CD4-positive, alpha-beta T cell treated with Interleukin-10 for 1 hour (primary cell): Measurements from ENCODE around the gene ADGRA3.

Experiments used
- DNase-seq: peaks from one replicate; pipeline ENCODE4 v3.0.0-alpha.2; 2020

ADGRA3 gene

GRCh38 chr4:22510750-22511149 lies 5.1 kb downstream of the ADGRA3 start:
- no peak for DNase-seq

GRCh38 chr4:22508376-22508775 lies 7.5 kb downstream of the ADGRA3 start:
- no peak for DNase-seq

DNA sequence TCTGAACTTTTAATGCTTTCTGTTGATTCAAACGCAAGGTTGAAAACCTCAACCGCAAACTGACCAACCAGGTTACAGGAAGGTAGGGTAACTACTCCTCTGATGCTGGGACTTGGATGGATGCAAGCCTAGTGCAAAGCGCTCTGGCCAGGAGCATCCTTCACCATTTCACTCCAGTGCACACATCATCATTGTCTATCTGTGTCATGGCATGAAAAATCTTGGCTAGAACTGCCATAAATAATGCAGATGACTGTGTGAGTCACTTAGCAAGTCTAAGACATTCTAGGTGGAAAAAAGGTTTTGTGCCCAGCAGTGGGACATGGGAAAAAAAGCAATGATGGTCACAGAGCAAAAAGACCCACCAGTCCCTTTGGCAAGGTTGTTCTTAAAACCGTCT lies 10.9 kb downstream of the ADGRA3 start:
- no peak for DNase-seq

DNA sequence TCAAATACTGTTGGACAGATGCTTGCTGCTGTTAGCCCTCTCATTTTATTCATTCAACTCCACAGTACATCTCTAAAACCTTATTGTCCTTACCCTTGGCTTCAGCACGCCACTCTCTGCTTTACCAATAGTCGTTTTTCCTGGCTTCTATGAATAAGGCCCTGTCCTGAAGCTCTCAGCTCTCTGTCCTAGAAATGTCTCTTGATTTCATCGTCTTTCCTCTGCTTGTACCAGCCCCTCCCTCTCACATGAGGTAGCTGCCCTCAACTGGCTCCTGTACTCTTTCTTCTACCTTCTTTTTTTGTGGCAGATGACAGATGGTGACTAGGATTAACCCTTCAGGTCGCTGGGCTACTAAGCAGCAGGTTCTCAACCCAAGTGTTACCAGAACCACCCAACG lies 11.4 kb downstream of the ADGRA3 start:
- no peak for DNase-seq

GRCh38 chr4:22502895-22503814 lies 12.7 kb downstream of the ADGRA3 start:
- no peak for DNase-seq

- DNase-seq: no peak
Observed at GRCh38 chr4:22501715-22502095, 14.2 kb downstream of the ADGRA3 start.

GRCh38 chr4:22500831-22501714 lies 14.8 kb downstream of the ADGRA3 start:
- DNase-seq: no peak

DNA sequence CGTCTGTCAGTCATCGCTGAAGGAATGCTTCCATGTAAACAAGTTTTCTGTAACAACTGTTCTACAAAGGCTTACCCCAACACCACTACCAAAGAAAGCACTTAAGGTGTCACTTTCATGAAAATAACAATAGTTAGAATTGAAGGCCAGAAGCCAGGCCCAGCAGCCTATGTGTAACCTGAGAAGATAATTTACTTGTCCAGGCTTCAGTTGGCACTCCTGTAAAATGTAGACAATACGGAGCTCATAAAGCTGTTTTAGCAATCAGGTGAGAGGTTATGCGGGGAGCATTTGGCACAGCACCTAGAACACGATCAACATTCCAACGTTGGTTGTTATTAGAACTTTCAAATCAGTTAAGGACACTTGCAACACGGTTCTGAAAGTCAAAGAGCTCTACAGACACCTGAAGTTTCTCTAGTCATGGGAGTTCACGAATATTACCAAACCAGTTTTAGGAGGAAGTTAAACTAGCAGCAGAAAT lies 15.7 kb downstream of the ADGRA3 start:
- no peak for DNase-seq

GRCh38 chr4:22498866-22499265 lies 17.0 kb downstream of the ADGRA3 start:
- DNase-seq: no peak

- no peak for DNase-seq
Observed at GRCh38 chr4:22496165-22496813, 19.6 kb downstream of the ADGRA3 start.

- no peak for DNase-seq
Observed at GRCh38 chr4:22493523-22493922, 22.3 kb downstream of the ADGRA3 start.

DNA sequence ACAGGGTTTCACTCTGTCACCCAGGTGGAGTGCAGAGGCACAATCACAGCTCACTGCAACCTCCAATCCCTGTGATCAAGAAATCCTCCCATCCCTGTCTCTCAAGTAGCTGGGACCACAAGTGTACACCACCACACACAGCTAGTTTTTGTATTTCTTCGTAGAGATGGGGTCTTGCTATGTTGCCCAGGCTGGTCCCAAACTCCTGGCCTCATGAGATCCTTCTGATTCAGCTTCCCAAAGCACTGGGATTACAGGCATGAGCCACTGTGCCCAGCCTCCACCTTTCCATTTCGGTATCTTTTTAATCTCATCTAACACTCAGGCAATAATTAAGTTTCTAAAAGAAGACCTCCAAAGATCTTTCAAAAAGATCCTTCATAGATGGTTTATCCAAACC lies 22.9 kb downstream of the ADGRA3 start:
- no peak for DNase-seq

GRCh38 chr4:22491939-22492338 lies 23.9 kb downstream of the ADGRA3 start:
- DNase-seq: no peak

DNA sequence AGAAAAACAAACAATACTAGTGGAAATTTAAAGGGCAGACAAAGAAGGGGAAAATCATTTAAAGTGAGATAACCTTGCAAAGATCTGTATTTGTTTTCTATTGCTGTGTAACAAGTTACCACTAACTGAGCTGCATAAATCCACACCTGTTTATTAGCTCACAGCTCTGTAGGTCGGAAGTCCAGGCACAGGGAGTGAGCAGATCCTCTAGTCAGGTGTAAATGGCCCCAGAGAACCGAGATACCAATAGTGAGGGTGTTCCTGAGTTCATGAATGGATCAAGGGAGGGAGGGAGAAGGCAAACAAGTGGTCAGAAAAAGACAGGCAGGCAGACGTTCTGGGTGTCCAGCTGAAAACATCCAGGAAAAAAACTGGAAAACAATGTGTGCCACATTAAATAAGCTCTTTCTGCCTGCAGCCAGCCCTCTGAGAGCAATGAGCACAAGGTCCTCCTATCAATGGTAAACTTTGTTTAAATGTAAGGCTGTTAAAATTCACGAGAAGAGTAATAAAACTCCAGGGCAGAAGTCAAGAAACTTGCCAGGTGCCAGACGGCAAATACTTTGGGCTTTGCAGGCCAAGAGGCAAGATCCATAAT lies 25.0 kb downstream of the ADGRA3 start:
- no peak for DNase-seq

- DNase-seq: no peak
Observed at GRCh38 chr4:22488106-22488505, 27.8 kb downstream of the ADGRA3 start.

DNA sequence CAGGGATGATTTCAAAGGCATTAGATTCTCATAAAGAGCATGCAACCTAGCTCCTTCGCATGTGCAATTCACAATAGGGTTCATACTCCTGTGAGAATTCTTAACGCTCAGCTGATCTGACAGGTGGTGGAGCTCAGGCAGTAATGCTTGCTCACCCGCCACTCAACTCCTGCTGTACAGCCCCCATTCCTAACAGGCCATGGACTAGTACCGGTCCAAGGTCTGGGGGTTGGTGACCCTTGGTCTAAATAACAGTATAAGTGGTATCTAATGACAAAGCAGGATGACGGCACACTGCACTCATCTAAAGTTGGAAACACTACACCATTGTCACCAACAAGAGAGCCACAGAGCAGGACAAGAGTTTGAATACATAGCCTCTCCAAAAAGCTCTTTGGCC lies 28.5 kb downstream of the ADGRA3 start:
- DNase-seq: no peak

GRCh38 chr4:22486276-22486675 lies 29.6 kb downstream of the ADGRA3 start:
- no peak for DNase-seq

GRCh38 chr4:22485737-22486136 lies 30.1 kb downstream of the ADGRA3 start:
- DNase-seq: no peak

- DNase-seq: no peak
Observed at GRCh38 chr4:22483551-22483981, 32.3 kb downstream of the ADGRA3 start.

DNA sequence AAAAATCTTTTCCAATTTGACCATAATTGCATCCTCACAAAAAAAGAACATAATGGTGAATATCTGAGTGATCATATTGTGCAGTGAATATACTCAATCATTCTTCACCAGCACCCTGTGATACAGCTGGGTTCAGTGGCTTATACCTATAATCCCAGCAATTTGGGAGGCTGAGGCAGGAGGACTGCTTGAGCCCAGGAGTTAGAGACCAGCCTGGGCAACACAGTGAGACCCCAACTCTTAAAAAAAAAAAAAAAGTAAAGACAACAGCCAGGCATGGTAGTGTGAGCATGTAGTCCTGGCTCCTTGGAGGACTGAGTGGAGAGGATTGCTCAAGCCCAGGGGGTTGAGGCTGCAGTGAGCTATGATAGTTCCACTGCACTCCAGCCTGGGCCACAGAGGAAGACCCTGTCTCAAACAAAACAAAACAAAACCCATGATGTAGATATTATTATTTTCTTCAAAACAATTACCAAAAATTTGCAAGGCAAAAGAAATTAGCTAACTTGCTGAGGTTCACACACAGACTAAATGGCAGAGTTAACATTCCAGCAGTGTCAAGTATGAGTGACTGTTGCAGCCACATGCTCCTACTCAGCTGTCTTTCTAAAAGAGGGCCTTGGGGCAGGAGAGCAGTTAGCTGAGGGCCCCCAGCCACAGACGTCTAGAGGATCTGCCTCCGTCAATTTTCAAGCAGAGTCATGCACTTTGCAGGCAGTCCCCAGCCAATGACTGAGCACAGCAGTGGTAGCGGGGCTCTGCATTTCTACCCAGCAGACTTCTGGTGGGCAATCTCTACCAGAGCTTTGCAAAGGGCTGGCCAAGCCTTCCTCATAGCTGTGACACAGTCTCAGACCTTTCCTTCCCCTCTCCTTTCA lies 33.4 kb downstream of the ADGRA3 start:
- DNase-seq: no peak

- no peak for DNase-seq
Observed at GRCh38 chr4:22480675-22481327, 35.1 kb downstream of the ADGRA3 start.
